Tibial nerve (tissue), 4 donors: ENCODE results near the gene FBXL15.

Experiments used
- CTCF ChIP-seq, 5 experiments: fragments of 200-600 bp in 3 of 5; fragments of 450-650 bp in 2 of 5; sonication (generic) in 3 of 5; IDR thresholded peaks; one replicate each; pipeline ENCODE4 v1.5.1; 2016 to 2019; ENCODE audit warnings: antibody characterized with exemption in 5 of 5, mild to moderate bottlenecking in 3 of 5, moderate library complexity in 2 of 5
- EP300 ChIP-seq, 2 donors: sonication (generic); formaldehyde crosslinking; IDR thresholded peaks; one replicate each; pipeline ENCODE4 v1.6.1; 2017; ENCODE audit warnings: antibody characterized with exemption in 2 of 2, mild to moderate bottlenecking in 1 of 2

DNA sequence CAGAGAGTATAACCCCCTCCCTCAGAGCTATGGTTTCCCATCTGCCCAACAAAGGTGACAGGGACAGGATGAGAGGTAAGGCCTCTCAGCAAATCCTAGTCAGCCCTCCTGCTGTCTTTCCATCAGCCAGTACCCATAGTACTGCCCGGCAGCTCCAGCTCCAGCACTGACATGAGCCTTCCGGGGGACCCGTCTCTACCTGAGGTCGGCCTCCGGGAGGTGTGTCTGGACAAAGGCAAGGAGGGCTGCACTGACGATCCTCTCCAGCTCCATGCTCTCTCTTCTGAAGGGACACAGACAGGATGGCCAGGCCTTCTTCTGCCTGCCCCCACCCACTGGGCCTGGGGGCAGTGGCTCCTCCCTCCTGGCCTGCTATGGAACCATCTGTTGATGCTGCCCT, 4.3 kb downstream of the FBXL15 start:
- TF ChIP-seq CTCF (IDR thresholded peaks at IDR 0.05) = no peak
- no peak for TF ChIP-seq EP300 (IDR thresholded peaks at IDR 0.05)
